Ectodermal cell (in vitro differentiated cells): ENCODE measurements around the gene SELENOK.
A peak's percentile ranks its signal among the peaks of the same experiment; 100 is the strongest.

ENCODE experiments used
- H3K27ac ChIP-seq: 2 replicates; pipeline ENCODE4 v1.7.0; 2013; ENCODE audit warnings: mild to moderate bottlenecking, low read depth, low read length; ENCODE audit not compliant: insufficient read depth, poor library complexity, severe bottlenecking
- H3K27me3 ChIP-seq: 2 replicates; pipeline ENCODE4 v1.7.0; 2013; ENCODE audit warnings: mild to moderate bottlenecking, low read length; ENCODE audit not compliant: insufficient read depth, control insufficient read depth, poor library complexity, severe bottlenecking
- H3K36me3 ChIP-seq: one replicate; pipeline ENCODE4 v1.7.0; 2013; ENCODE audit warnings: low read length; ENCODE audit not compliant: control insufficient read depth, insufficient read depth
- H3K4me1 ChIP-seq: one replicate; pipeline ENCODE4 v1.7.0; 2013; ENCODE audit warnings: low read length; ENCODE audit not compliant: control insufficient read depth, insufficient read depth
- H3K4me3 ChIP-seq: 2 replicates; pipeline ENCODE4 v1.7.0; 2013; ENCODE audit warnings: low read depth, low read length, control low read depth; ENCODE audit not compliant: insufficient read depth
- H3K9me3 ChIP-seq: 2 replicates; pipeline ENCODE4 v1.7.0; 2013; ENCODE audit warnings: mild to moderate bottlenecking, low read length, moderate library complexity; ENCODE audit not compliant: control insufficient read depth
- WGBS, 2 experiments: methylation state at CpG; one replicate each; pipeline ENCODE4 v1.1.7; 2013; ENCODE audit warnings: missing lambda C conversion rate in 2 of 2; 5-methylcytosine and 5-hydroxymethylcytosine counted together

Gene SELENOK

DNA sequence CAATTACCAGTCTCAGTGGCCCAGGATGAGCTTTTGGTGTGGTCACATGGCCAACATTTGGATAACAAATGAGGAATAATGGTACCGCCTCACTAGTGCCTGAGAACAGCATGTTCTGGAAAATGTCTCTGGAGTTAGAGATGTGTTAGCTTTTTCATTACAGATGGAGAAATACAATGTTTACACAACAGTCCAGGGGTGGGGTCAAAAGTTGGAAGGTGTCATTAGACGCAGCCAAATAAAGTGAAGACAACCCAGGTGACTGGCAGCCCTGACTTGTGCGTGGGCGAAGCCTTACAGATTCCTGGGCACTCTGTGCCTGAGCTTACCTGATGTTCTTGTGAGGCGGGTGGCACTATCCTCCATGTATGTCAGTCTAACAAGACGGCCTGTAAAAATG, 32.5 kb downstream of the SELENOK start:
- H3K27ac ChIP-seq, result no peak overlapping the region
- H3K36me3 ChIP-seq, result peaks cover 4% of the 10 kb centered on the region
- no peaks in the 10 kb centered on the region for H3K9me3 ChIP-seq
- 95 to 97% methylated on average over 5 of the region's 6 CpGs for WGBS, 2 experiments
- H3K4me3 ChIP-seq, result no peak overlapping the region
- H3K4me1 ChIP-seq, result no peaks in the 10 kb centered on the region
- no peaks in the 10 kb centered on the region for H3K27me3 ChIP-seq

DNA sequence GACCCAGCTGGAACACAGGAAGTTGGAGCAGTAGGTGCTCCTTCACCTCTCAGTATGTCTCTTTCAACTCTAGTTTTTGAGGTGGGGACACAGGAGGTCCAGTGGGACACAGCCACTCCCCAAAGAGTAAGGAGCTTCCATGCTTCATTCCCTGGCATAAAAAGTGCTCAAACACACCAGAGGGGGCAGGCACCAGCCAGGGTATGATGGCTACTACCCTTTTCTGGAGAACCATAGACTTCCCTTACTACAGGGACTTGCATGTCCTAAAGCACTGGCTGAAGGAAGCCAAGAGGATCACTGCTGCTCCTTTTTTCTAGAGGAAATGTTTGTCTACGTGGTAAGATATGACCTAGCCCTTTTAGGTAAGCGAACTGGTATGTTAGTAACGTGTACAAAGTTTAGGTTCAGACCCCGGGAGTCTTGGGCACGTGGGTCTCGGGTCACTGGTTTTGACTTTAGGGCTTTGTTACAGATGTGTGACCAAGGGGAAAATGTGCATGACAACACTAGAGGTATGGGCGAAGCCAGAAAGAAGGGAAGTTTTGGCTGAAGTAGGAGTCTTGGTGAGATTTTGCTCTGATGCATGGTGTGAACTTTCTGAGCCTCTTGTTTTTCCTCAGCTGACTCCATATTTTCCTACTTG, 33.4 kb downstream of the SELENOK start:
- no peaks in the 10 kb centered on the region for H3K27me3 ChIP-seq
- no peaks in the 10 kb centered on the region for H3K4me1 ChIP-seq
- H3K27ac ChIP-seq, result no peak overlapping the region
- 92 to 96% methylated on average over 7 of the region's 7 CpGs for WGBS, 2 experiments
- peaks cover 4% of the 10 kb centered on the region for H3K36me3 ChIP-seq
- no peak overlapping the region for H3K4me3 ChIP-seq
- no peaks in the 10 kb centered on the region for H3K9me3 ChIP-seq

DNA sequence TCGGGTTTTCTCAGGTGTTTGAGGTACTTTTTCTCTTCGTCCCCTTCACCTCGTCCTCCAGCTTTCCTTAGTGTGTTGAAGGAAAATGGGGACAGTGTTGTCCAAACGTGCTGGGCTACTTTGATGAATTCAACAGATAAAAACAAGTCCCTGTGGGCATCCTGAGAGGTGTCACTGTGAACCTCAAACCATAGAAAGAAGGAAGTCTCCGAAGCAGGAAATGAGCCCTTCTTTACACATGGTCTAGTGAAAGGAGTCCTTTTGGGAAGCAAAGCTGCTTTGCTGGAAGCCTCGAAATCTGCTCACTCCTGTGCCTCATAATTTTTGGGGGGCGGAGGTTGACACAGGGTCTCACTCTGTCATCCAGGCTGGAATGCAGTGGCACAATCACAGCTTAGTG, 34.7 kb downstream of the SELENOK start:
- Histone ChIP-seq H3K4me3 (no peak overlapping the region), H3K27ac (no peak overlapping the region), H3K27me3 (no peaks in the 10 kb centered on the region), H3K9me3 (no peaks in the 10 kb centered on the region), H3K4me1 (no peaks in the 10 kb centered on the region), H3K36me3 (peaks cover 4% of the 10 kb centered on the region)
- WGBS, 2 experiments, result 94 to 96% methylated on average over 7 of the region's 7 CpGs

DNA sequence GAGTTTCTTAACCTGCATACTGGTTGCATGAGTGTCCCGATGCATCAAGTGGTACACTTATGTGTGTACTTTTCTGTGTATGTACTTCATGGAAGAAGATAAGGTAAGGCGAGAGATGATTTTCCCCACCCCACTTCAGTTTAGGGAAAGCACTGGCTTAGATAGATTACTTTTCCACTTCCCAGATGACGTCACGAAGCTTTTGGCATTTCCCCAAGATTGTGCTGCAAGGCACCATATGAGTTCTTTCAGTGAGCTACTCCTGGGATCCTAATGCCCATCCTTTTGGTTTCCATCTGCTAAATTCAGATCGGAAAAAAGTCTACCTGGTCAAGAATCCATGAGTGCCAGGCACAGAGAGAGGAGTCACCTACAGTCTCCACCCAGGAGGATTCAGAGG, 40.8 kb downstream of the SELENOK start:
- Histone ChIP-seq H3K4me1 (no peaks in the 10 kb centered on the region), H3K36me3 (no peaks in the 10 kb centered on the region), H3K27ac (no peak overlapping the region), H3K27me3 (peaks cover 26% of the 10 kb centered on the region), H3K9me3 (no peaks in the 10 kb centered on the region), H3K4me3 (no peak overlapping the region)
- WGBS, 2 experiments, result 94 to 95% methylated on average over 5 of the region's 5 CpGs

DNA sequence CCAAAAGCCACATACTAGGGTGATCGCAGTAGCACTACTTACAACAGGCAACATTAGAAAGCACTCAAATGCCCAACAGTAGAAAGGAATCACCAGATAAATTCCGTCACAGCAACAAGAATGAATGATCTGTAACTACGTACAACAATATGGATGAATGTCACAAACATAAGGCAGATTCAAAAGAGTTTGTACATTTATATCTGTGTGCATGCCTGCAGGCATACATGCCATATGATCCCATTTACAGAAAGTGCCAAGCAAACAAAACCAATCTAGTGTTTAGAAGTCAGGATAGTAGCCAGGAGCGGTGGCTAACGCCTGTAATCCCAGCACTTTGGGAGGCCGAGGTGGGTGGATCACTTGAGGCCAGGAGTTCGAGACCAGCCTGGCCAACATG, 41.7 kb downstream of the SELENOK start:
- Histone ChIP-seq H3K4me3 (no peak overlapping the region), H3K4me1 (peaks cover 3% of the 10 kb centered on the region), H3K9me3 (no peaks in the 10 kb centered on the region), H3K27ac (no peak overlapping the region), H3K36me3 (no peaks in the 10 kb centered on the region), H3K27me3 (peaks cover 35% of the 10 kb centered on the region)
- WGBS, 2 experiments, result 93 to 94% methylated on average over 6 to 7 of the region's 7 CpGs

DNA sequence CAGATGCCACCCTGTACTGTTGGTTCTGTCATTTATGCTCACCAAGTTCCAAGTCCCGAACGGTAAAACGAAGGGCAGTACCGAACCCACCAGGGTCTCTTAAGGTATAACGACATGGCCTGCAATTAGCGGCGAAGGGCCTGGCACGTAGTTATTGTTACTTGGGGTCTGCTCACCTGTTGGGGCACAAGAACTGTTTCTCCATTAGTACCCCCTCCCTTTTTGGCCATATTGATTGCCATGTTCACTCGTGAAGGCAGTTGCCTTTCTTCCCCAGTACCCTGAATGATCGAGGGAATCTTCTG, 44.9 kb downstream of the SELENOK start:
- Histone ChIP-seq H3K4me1 (peaks cover 17% of the 10 kb centered on the region), H3K27ac (no peak overlapping the region), H3K36me3 (no peaks in the 10 kb centered on the region), H3K9me3 (no peaks in the 10 kb centered on the region), H3K27me3 (peaks cover 37% of the 10 kb centered on the region), H3K4me3 (peak overlapping the region; percentile 69)
- WGBS, 2 experiments, result 77 to 80% methylated on average over 10 of the region's 10 CpGs

DNA sequence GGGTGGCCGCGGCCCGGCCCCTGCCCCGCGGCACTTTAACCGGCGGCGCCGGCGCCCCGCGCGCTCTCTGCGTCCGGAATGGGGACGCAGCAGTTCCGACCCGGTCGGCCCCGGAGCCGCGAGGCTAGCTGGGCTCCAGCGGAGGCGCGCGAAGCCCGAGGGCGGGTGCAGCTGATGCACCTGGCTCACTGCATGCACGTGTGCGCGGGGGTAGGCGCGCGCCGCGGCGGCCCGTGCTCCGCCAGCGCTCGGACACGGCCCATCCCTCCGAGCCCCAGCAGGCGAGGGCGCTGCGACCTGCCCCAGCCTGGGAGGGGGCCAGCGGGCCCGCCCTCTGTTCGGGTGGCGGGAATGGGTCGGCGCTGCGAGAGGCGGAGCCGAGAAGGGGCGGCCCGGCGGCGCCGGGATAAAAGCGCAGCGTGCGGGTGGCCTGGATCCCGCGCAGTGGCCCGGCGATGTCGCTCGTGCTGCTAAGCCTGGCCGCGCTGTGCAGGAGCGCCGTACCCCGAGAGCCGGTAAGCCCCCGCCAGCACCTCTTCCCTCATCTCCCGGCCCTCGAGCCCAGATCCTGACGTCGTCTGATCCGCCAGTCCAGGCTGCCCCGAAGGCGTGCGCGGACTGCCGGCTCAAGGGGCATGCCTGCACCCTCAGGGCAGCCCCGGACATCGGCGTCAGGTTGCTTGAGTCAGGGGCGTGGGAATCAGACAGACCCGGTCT, 45.4 kb downstream of the SELENOK start, which contains the start of the genes CHDH and IL17RB:
TSS of gene CHDH (minus strand) at position 286 of the 717 bp plus-strand sequence. CDS start 22,411 bp downstream, outside the sequence.
TSS of gene IL17RB (plus strand) at position 435 of the 717 bp plus-strand sequence. CDS start at position 456, 21 bp downstream.
- Histone ChIP-seq H3K27ac (no peak within 1 kb of the TSS), H3K9me3 (no peaks in the 10 kb centered on the region), H3K4me3 (peak within 1 kb of the TSS; percentile 69), H3K36me3 (no peaks in the 10 kb centered on the region), H3K4me1 (peaks cover 17% of the 10 kb centered on the region), H3K27me3 (peaks cover 37% of the 10 kb centered on the region)
- WGBS, 2 experiments, result 4 to 5% methylated on average over 91 of the region's 91 CpGs

DNA sequence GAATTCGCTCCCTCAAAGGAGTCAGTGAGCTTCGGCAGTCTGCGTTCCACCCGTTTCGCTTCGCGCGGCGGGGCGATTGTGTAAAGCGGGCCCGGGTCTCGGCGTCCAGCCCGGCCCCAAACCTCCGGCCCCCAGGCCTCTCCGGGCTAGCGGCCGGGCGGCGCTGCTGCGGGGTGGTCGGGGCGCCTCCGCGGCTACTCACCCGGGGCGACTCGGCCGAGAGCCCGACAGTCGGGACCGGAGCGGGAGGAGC, 45.9 kb downstream of the SELENOK start:
- Histone ChIP-seq H3K4me1 (peaks cover 17% of the 10 kb centered on the region), H3K36me3 (no peaks in the 10 kb centered on the region), H3K27ac (no peak overlapping the region), H3K9me3 (no peaks in the 10 kb centered on the region), H3K27me3 (peaks cover 37% of the 10 kb centered on the region), H3K4me3 (peak overlapping the region; percentile 69)
- WGBS, 2 experiments, result 0% methylated on average over 34 of the region's 34 CpGs

DNA sequence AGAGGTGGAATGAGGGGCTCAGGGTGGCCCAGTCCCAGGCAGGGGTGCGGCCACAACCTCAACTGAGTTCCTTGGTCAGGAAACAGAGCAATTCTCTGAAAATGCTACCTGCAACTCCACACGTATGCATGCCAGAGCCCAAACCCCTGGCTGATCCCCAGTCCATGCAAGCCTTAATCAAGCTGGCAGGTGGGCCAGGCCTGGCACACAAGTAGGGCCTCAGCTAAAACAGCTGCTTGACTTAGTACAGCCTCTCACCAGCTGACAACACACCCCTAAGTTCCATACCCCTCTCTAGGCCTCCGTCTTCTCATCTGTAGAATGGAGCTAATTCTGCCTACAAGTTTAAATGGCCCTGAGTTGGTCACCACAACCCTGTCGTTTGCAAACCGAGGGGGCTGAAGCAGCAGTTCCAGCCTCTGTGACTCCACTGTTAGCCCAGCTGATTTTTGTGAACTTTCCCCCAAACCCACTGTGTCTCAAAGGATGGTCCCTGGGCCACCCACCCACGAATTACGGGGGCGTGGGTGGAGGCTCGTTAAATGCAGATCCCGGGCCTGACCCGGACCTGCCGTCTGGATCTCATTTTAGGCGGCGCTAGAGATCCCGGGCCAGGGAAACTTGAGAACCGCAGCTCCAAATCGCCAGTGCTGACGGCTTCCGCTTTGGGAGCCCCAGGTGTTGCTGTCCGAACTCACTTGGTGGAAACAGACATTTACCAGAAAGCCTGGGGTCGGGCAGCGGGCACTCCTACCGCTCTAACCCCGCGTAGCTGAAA, 46.4 kb downstream of the SELENOK start:
- WGBS, 2 experiments, result 17 to 18% methylated on average over 25 of the region's 25 CpGs
- no peak overlapping the region for H3K27ac ChIP-seq
- peak overlapping the region; percentile 69 for H3K4me3 ChIP-seq
- peaks cover 17% of the 10 kb centered on the region for H3K4me1 ChIP-seq
- H3K9me3 ChIP-seq, result no peaks in the 10 kb centered on the region
- peaks cover 37% of the 10 kb centered on the region for H3K27me3 ChIP-seq
- H3K36me3 ChIP-seq, result no peaks in the 10 kb centered on the region
